AG04449 (cell line): ENCODE measurements around the gene DAB1.

Experiments
- CTCF ChIA-PET: fragments of 350-600 bp; formaldehyde crosslinking; extraction: SDS; loops from one replicate; lab custom pipeline; 2021; ENCODE audit warnings: antibody characterized with exemption; lab: Yijun Ruan, JAX
- POLR2A ChIA-PET: fragments of 400-600, 350-600 bp; formaldehyde crosslinking; extraction: SDS; loops from one replicate; lab custom pipeline; 2020; ENCODE audit warnings: antibody characterized with exemption, inconsistent platforms; lab: Yijun Ruan, JAX
- DNase-seq: peaks from one replicate; pipeline ENCODE4 v3.0.0-alpha.2; 2010; ENCODE audit warnings: low read depth, low spot score
- H3K4me3 ChIP-seq: 2 replicates; pipeline ENCODE4 v1.5.1; 2011; ENCODE audit warnings: low read depth, mild to moderate bottlenecking, control low read depth, low read length
- TF ChIP-seq, protein P1 (sequence below): IDR thresholded peaks from one replicate; pipeline ENCODE4 v1.5.1; 2011; ENCODE audit warnings: mild to moderate bottlenecking, moderate library complexity, low read length, control low read depth, inconsistent platforms; ENCODE audit not compliant: insufficient read depth; ENCODE audit errors: missing control alignments

DAB1 gene

GRCh38 chr1:57423656-57424211 is at the start of gene DAB1:
Gene DAB1, minus strand, starts transcription at chr1:57424060. Its CDS starts 133,030 bp downstream, at chr1:57291030.
- POLR2A ChIA-PET = no interaction called here
- peak within 1 kb of the TSS; percentile 49 for H3K4me3 ChIP-seq
- CTCF ChIA-PET = interaction anchor here (0.8 to 2.2 kb wide), 2 partner anchors 9 to 592 kb away, joined by 4 to 9 read pairs; no protein-coding TSS in a partner anchor
- no peak for DNase-seq
- TF ChIP-seq, protein P1, sequence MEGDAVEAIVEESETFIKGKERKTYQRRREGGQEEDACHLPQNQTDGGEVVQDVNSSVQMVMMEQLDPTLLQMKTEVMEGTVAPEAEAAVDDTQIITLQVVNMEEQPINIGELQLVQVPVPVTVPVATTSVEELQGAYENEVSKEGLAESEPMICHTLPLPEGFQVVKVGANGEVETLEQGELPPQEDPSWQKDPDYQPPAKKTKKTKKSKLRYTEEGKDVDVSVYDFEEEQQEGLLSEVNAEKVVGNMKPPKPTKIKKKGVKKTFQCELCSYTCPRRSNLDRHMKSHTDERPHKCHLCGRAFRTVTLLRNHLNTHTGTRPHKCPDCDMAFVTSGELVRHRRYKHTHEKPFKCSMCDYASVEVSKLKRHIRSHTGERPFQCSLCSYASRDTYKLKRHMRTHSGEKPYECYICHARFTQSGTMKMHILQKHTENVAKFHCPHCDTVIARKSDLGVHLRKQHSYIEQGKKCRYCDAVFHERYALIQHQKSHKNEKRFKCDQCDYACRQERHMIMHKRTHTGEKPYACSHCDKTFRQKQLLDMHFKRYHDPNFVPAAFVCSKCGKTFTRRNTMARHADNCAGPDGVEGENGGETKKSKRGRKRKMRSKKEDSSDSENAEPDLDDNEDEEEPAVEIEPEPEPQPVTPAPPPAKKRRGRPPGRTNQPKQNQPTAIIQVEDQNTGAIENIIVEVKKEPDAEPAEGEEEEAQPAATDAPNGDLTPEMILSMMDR = no peak

DNA sequence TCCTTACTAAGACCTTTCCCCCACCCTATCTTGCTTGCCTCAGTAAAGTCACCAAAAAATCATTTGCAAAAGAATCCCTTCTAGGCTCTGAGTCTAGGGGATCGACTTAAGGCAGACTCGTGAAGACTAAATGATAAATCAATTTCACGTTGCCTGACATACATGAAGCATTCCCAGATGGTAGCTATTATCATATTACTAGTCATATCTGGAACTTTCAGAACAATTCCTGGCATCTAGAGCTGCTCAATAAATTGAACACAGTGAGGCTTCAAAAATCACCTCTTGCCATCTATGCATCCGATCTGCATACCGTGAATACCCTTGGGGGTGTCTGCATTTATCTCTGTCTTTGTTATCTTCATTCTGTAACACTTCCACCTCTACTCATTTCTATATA is 49.6 kb upstream of the DAB1 start:
- CTCF ChIA-PET = no interaction called here
- TF ChIP-seq, protein P1 = no peak
- H3K4me3 ChIP-seq = no peak overlapping the region
- DNase-seq = no peak
- POLR2A ChIA-PET = no interaction called here

DNA sequence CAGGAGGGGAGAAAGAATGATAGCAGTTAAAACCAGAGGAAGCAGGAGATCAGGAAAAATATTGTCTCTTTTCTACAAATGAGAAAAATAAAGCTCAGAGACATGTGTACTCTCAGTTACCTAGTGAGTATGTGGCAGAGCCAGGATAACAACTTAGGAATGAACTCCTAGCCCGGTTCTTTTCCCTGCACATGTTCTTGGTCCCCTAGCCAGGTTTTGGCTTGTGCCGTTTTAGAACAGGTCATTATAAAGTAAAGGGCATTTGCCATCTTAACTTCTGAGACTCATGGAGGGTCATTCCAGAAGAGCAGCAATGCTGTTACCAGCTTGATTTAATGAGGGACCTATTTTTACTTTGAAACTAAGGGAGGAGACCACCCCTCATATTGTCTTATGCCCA is 48.1 kb upstream of the DAB1 start:
- CTCF ChIA-PET = no interaction called here
- TF ChIP-seq, protein P1 = no peak
- DNase-seq = no peak
- POLR2A ChIA-PET = no interaction called here
- no peak overlapping the region for H3K4me3 ChIP-seq

DNA sequence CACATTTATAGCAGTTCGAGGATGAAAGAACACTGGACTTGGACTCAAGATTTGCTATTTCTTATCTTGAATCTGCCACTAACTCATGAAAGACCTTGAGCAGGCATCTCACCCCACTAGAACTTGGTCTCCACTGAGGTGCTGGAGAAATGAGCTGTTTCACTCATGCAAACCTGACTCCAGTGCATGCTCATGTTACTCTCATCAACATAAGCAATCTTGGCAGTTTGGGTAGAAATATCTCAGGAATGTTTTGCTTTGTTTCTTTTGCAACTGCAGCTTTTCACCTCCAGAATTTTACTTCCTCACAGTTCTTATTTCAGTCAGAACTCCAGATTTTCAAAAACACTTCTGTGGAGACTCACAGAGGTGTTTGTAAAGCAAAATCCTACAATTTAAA is 46.2 kb upstream of the DAB1 start:
- POLR2A ChIA-PET = no interaction called here
- no peak overlapping the region for H3K4me3 ChIP-seq
- CTCF ChIA-PET = no interaction called here
- DNase-seq = peak; percentile 28
- TF ChIP-seq, protein P1 = no peak

DNA sequence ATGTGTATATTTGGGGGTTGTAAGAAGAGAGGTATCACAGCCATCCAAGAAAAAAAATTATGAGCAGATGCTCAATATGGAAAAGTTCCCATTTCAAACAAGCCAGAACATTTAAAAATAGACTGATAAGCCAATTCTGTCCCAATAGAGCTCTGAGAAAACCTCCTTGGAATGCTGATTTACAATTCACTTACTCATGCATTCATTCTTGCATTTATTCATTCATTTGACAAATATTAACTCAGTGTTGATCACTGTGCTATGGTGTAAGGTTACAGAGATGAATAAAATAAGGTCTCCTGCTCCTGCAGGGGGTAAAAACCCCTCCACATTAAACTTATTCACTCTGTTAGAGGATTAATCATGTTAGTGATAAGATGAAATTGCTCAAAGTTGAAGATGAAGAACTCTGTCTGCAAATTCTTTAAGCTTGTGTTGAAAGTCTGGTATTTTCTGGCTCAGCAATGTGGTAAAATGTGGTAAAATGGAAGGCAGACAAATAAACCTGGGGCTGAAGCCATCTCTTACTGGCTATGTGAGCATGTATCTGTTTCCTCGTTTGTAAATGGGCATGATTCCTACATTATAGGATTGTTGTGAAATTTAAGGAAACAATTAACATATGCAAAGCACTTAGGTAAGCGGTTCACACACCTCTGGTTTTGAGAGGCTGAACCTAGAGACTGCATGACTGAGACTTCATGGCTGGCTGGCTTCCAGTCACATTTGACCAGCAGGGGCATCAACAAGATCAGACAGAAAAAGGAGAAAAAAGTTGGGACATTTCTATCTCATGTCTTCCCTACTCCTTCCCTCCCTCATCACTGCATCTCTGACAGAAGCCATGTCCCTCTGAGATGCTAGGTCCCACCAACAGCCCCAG is 45.0 kb upstream of the DAB1 start:
- ChIA-PET POLR2A (no interaction called here), CTCF (no interaction called here)
- H3K4me3 ChIP-seq = no peak overlapping the region
- TF ChIP-seq, protein P1 = no peak
- peak; percentile 59 for DNase-seq

DNA sequence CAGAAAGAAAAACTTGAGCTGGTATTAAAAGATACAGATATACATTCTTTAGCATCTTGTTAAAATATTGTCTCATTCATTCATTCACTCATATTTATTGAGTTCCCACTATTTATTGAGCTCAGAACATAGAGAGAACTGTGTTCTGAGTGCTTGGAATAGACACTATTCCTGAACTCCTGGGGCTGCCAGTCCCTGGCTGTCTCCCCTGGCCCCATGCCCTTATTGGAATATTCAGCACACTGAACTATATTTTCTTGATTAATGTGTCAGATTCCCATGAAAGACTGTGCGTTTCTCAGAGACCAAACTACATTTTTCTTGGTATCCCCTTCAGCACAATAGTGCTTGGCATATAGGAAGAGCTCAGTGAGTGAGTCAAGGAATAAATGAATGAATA is 44.0 kb upstream of the DAB1 start:
- POLR2A ChIA-PET = no interaction called here
- CTCF ChIA-PET = no interaction called here
- no peak for DNase-seq
- no peak overlapping the region for H3K4me3 ChIP-seq
- TF ChIP-seq, protein P1 = no peak
